Dermis microvascular lymphatic vessel endothelial cell (primary cell): ENCODE data around the gene DPM2. TPM values are rescaled to one million over a fixed set of nuclear protein-coding genes. Genes with fewer than 3 reads are reported as not detected.

Experiments
- DNase-seq, 2 donors: peaks; one replicate each; pipeline versions ENCODE4 v3.0.0 to v3.0.0-alpha.2; 2010; ENCODE audit warnings: low read depth in 2 of 2
- total RNA-seq: library from RNA; depleted of rRNA; stranded (reverse); fragments of >200 nt; gene quantifications from 2 replicates; pipeline ENCODE4 v1.2.1, GENCODE V29; 2014

DPM2 gene
- total RNA-seq, 1 donor from 2014 or later = 8.9 TPM

DNA sequence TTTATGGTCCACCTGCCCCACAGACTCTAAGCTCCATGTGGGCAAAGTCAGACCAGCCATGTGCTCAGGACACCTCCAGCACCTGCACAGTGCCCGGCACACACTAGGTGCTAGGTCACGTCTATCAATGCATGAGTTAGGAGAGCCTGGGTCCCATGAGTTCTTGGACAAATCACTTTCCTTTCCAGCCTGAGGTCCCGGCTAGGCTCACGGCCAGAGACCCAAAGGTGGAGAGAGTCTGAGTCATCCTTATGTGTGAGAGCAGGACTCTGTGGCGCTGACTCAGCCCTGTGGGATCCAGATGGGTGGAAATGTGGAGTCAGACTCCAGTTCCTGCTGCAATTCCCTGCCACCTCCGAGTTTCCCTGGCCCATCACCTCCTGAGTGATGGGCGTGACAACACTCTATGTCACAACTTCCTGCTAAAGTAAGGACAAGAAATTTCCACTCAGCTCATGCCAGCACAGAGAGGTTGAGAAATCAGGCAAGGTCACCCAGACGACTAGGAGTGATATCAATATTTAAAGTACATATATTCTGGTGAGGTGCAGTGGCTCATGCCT is 18.3 kb downstream of the DPM2 start:
- peak; percentile 98 to 100 for DNase-seq

DNA sequence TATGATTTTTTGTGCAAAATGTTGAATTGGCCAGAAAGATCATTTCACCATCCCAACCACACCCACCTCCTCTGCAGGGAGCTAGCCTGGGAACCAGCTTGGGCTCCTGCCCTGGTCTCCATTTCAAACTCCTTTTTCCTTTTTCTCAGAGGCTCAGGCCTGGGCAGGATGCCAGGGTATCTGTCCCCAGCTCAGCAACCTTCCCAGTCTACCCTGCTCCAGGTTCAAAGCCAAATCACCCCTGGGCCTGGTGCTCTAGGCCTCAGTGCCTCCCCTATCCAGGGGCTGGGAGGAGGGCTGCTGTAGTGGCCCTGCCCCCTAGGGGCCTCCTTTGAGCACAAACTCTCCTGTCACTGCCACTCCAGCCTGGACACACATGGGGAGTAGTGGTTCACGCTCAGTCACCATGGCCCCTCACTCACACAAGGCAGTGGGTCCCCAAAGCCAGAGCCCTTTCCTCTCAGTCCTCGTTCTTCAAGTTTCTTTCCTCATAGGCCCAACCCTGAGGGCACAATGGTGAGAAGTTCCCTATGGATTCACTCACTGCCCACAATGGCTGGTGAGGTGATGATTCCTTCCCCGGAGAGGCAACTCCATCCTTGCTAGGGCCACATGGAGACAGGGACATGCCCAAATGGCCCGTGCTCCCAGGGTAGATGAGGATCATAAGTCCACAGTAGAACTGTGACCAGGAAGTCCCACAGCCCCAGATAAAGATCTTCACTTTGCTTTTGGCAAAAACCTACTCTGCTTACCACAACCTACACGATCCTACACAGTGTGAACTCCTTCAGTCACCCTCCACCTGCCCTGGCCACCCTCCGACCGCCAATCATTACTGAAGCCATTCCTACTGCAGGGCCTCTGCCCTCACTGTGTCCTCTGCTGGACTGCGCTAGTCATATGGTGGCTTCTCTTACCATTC is 19.2 kb downstream of the DPM2 start:
- peak in 1 of 2 donors; percentile 40 for DNase-seq

DNA sequence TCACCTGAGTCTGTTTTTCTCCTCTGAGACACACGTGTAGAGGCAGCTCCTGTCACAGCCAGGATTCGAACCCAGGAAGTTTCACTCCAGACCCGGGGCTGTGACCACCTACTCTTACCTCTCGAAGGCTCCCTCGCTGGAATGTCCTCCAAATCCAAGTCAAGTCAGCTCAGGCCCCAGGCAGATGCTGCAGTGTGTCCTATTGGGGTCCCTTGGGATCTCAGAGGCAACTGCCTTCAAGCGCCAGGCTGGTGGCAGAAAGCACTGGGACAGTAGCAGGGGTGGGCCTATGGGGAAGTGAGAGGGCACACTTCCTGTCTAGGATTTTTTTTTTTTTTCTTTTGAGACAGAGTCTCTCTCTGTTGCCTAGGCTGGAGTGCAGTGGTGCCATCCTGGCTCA is 20.1 kb downstream of the DPM2 start:
- no peak for DNase-seq

DNA sequence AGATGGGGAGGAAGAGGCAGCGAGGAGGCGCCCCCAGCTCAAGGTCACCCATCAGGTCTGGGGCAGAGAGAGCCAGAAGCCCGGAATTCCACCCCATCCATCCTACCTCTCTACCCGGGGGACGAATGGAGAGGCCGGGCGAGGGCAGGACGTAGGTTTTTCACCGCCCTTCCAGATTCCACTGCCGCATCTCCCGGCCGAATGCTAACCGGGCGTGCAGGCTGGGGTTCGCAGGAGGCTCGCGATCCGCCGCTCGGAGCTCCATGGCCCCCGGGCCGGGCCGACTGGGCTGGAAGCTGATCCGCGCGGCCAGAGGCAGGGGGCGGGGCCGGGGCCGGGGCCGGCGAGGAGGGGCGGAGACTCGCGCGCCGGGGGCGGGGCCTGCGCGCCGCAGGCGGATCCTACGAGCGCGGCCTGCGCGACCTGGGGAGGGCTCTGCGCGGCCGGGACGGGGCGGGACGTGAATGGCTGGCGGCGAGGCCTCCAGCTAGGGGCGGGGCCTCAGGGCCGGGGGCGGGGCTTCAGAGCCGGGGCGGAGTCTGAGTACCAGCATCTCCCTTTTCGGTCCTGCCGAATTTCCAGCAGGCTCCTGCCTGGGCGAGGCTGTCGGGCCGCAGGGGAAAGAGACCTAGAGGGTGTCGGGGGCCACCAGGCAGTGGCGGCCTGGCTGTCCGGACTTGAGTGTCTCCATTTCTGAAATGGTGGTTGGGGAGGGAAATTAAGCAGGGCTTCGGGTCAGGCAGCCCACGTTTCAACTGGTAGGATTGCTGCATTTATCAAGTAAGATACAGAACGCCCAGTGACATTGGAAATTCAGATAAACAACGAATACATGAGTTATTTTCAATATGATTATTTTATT is 20.7 kb downstream of the DPM2 start, which contains the start of gene ST6GALNAC4:
TSS of gene ST6GALNAC4 (minus strand) at position 322 of the 862 bp plus-strand sequence. CDS start 622 bp downstream, outside the sequence.
- peak; percentile 72 to 94 for DNase-seq

DNA sequence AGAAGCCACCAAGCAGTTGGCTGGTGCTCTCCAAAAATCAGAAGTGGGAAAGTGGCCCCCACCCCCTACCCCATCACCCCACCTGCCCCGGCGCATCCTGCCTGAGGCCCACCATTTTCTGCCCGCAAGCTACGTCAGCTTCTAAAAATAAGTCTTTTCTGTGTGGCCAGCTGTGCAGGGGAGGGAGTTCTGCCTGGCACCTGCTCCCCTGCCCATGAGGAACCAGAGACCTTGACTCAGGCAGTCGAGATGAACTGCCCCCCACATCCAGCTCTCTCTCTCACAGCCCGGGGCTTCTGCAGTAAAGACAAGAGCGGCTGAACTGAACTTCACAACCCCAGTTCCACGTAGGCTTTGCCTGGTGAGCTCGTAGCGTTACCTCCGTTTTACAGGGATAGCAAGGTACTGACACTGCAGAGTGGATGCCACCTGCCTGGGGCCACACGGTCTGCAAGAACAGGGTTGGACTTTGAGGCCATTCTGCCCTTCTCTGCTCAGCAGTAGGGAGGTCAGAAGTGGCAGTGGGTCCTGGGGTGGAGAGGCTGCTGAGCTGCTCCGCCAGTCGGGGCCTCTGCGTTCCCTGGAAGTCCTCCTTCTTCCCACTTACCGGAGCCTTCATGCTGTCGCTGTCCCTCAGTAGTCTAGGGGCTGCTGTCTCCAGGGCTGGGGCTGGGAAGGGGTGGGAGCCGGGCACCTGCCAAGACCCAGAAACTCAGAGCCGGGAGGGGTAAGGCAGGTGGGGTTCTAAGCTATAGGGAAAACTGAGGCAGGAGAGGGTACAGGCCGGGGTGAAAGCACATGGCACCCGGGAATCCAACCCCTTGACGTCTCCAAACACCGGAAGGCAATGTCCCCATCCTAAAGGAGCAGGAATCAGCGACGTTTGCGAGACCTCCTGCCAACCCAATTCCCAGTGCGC is 21.6 kb downstream of the DPM2 start:
- DNase-seq = no peak

DNA sequence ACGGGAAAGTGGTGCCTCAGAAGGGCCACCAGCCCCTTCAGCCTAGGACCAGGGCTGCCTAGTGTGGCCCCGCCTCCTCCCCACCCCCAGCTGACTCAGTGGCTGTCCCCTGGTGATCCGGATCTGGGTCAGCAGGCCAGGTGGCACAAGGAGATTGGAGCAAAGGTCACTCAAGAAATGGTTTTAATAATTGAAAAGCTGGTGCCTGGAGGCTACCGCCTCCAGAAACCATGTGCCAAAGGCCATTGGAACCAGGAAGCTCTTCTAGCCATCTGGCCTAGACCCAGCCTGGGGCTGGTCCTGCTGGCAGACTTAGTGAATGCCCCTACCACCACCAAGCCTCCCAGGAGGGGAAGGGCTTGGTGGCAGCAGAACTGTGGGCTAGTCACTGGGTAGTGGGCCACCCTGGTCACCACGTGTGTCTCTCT is 22.3 kb downstream of the DPM2 start:
- peak in 1 of 2 donors; percentile 30 for DNase-seq

DNA sequence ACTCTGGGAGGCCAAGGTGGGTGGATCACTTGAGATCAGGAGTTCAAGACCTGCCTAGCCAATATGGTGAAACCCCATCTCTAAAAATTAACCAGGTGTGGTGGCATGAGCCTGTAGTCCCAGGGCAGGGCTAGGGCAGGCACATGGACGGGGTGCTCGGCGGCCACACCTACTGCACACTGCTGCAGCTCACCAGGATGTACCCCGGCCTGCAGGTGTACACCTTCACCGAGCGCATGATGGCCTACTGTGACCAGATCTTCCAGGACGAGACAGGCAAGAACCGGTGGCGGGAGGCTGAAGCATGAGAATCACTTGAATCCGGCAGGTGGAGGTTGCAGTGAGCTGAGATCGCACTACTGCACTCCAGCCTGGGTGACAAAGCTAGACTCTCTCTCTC is 24.0 kb downstream of the DPM2 start:
- no peak for DNase-seq

DNA sequence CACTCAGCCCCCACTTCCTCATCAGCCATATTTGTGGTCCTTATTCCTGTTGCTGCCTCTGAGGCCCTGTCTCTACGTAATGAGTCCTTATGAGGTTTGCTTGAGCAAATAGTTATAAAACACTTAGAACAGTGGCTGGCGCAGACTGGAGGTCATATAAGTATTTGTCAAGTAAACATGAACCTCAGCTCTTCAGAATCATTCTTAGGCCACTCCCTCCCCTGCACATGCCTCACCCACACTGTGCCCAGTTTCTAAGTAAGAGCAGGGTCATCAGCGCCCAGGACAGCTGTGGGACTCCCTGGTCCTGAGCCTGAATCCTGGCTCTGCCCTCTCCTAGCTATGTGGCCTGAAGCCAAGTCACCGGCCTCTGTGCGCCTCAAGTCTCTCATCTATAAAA is 24.8 kb downstream of the DPM2 start:
- DNase-seq = no peak

DNA sequence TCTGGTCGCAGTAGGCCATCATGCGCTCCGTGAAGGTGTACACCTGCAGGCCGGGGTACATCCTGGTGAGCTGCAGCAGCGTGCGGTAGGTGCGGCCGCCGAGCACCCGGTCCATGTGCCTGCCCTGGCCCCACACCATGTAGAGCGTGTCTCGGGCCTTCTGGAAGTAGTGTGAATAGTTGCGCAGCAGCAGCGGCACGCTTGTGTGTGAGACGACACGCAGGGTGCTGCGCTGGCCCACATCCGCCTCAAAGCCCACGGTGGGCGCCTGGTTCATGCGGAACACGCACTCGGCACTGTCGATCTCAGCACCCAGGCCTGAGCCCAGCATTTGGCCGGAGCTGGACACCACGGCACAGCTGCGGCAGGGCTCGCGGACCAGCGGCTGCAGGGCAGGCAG is 25.4 kb downstream of the DPM2 start:
- no peak for DNase-seq

DNA sequence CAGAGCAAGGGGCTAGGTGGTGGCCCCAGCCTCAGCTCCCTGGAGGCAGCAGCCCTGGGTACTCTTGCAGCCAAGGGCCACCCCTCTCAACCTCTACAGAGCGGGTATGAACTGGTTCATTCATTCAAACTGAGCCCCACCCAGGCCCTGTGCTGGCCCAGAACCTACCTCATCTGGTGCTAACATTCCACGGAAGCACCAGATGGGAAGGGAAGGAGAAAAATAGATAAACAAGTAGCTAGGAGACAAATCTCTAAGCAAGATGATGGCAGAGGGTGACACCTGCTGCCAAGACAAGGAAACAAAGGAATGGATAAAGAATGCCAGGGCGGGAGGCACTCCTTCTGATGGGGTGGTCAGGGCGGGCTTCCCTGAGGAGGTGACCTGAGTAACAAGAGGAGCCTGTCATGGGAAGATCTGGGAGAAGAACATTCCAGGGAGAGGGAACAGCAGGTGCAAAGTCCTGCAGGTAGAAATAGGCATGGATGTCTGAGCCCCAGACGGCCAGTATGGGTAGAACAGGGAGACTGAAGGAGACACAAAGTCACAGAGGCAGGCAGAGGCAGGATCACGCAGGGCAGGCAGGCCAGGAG is 26.9 kb downstream of the DPM2 start:
- DNase-seq = peak in 1 of 2 donors; percentile 59

DNA sequence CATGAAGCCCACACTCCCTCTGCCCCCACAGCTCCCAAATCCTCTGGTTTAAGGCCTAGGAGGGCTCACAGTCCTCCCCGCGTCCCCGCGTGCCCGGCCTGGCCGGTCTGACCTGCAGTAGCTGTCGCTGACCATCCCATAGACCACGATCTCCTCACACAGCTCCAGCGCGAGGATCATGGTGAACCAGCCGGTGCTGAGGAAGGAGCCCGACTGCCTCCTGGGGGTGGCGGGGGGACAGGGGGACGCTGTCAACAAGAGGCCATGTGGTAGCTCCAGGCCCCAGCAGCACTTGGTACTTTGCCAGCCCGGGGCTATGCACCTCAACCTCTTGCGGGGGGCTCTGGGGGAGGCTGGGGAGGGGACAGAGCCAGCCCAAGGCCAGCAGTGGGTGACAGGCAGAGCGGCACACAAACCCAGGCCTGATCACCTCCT is 27.8 kb downstream of the DPM2 start:
- DNase-seq = no peak

DNA sequence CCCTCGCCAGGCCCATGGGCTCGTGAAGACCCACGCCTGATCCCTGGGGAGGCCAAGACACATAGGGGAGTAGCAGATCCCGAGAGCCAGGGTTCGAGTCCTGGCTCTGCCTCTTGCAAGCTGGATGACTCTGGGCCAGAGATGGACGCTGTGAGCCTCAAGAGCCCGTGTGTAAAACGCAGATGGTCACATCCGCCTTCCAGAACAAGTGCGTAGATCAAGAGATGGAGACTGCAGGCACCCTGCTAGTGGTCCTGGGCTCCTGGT is 29.1 kb downstream of the DPM2 start:
- DNase-seq = no peak

DNA sequence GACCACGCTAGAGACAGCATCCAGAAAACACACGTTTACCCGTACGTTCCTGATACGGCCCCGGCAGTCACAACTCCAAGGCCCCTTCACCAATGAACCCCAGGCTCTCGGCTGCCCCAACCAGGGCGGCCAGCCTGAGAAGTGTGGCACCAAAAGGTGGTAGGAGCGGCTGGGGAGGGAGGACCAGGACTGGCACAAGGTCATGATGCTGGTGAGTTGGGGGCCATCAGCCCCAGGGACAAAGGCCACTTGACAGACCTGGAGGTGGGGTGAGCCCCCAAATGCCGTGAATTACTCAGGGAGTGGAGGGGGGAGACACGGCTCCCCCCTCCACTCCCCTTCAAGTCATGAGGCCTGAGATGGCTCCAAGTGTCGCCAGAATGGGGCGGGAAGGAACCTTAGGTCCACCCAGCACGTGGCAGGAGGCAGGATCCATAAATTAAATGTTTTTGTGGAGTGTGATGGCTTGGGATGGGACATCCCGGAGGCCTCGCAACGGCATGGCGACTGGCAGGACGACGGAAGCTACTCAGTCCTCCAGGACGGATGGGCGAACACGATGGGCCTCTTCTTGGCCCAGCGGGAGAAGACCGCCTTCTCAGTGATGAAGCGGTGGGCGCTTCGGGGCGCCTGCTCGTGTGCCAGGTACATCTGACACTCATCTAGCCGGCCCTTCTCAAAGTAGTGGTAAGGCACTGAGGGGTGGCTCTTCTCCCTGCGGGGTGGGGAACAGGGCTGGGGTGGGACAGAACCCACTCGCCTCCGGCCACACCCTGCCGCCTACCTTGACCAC is 29.6 kb downstream of the DPM2 start:
- DNase-seq = no peak

DNA sequence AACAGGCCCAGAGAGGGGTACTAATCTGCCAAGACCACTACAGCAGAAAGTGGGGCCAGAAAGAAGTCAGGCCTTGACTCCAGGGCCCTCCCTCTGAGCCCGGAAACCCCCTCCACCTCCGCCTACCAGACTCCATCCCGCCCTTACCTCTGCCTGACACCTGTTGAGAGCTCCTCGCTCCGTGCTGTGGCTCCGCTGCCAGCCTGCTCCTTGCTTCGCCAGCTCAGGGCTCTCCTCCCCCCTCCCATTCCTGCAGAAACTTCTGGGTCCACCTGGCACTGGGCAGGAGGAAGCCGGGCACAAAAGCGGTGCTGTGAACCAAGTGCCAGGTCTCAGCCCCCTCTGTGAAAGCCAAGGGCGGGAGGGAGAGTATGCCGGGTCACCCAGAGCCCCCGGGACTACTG is 31.9 kb downstream of the DPM2 start:
- no peak for DNase-seq

DNA sequence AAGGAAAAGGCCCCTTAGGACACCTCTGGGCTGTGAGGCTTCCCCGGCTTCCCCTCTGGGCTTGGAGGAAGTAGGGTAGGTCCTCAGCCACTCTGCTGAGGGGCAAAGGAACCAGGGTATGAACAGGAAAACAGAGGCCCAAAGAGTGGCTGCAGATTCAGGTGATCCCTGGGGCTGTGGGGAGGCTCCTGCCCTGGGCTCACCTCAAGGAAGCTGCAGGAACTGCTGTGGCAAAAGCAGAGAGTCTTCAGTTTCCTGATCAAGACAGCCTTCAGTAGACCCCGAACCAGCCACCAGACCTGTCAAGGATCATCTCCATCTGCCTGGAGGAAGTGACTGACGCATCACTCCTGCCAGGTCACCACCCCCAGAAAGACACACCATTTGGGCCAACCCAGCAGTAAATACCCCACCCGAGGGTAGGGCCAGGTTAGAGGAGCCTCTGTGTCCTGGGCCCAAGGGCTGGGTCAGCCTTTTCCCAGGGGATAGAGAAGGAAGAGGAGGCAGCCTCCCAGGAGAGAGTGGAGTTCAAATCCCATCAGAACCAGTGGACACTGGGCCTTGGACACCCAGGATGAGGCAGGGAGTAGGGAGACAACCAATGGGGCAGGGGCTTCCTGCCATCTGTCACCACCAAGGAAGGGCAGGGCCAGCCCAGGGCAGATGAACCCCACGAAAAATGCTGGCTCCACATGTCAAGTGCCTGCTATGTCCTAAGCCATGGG is 32.5 kb downstream of the DPM2 start:
- peak in 1 of 2 donors; percentile 19 for DNase-seq

DNA sequence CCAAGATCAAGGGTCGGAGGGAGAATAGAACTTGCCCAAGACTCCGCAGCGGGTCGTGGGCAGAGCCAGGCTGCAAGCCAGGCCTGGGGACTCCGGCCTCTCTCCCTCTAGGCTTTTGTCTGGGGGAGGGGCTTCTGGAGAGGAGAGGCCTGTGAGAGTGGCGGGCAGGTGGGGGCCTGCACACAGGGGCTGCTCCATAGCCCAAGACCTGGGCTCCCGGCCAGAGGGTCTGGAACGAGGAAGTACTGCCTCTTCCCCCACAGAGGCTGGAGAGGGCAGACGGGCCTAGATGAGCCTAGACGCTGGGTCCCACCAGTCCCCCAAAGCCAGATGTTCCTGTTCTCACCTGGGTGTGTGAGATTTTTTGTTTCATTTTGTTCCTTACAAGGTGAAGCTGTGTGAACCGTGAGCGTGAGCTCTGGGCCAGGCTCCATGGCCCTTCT is 33.1 kb downstream of the DPM2 start:
- DNase-seq = peak in 1 of 2 donors; percentile 26

DNA sequence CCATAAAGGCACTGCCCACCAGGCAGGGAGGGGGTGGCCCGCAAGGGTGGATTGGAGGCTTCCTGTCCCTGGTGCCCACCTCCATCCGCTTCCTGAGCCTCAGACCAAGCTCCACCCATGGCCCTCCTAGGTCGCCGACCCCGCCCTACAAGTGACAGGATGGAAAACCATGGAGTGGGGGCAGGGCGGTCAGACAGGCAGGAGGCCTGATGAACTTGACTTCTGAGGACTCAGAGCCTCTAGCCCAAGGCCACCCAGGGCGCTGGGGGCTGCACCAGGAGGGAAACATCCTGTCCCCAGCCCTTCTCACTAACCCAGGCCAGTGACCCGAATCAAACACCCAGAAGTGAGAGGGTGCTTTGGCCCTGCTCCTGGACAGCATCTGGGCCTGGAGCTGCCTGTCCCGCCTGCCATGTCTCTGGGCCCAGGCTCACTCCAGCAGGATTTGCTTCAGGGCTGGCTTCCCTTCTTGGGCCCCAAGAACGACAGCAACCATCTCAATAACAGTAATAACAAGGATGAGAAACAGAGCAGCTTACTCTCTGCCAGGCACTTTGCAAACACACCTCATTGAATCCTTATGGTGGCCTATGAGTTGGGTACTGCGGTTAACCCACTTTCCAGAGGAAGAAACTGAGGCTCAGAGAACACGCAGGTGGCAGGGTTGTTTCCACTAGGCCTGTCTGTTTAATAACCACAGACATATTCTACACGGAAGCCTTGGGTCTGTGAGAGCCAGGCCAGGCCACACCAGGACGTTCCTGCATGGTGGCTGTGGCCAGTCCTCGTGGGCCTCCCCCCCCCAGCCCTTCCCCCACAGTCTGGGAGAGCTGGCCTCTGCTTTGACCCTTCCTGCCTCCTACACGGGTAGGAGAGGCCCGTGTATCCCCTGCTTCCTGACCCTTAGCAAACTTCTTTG is 33.8 kb downstream of the DPM2 start:
- DNase-seq = peak in 1 of 2 donors; percentile 46
